SK-N-SH (cell line): Measurements from ENCODE around the gene ETHE1.

Source experiments
- GABPA ChIP-seq: IDR thresholded peaks from 2 replicates; pipeline ENCODE4 v1.4.0; 2012; ENCODE audit warnings: low read depth, mild to moderate bottlenecking
- POLR2AphosphoS5 ChIP-seq: IDR thresholded peaks from 2 replicates; pipeline ENCODE4 v1.6.1; 2012; ENCODE audit warnings: low read depth, low read length
- YY1 ChIP-seq: IDR thresholded peaks from 2 replicates; pipeline ENCODE4 v1.4.0; 2012; ENCODE audit warnings: low read depth, mild to moderate bottlenecking
- TF ChIP-seq, protein P1 (sequence below): fragments of 200-600 bp; sonication (generic); IDR thresholded peaks from 2 replicates; pipeline ENCODE4 v1.6.1; 2017; ENCODE audit warnings: antibody characterized with exemption, mild to moderate bottlenecking, moderate library complexity
- TF ChIP-seq, protein P2 (sequence below): IDR thresholded peaks from 2 replicates; pipeline ENCODE4 v1.4.0; 2012; ENCODE audit warnings: low read depth

DNA sequence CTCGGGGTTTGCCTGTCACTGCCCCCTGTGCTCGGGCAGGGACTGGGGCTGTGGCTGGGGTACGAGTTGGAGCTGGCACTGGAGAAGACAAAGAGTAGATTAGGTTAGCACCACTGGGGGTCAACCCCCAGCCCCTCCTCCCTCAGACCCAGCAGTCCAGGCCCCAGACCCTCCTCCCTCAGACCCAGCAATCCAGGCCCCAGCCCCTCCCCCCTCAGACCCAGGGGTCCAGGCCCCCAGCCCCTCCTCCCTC lies 25.1 kb upstream of the ETHE1 start:
- TF ChIP-seq YY1 (no peak), GABPA (no peak), POLR2AphosphoS5 (no peak)
- TF ChIP-seq, protein P1, sequence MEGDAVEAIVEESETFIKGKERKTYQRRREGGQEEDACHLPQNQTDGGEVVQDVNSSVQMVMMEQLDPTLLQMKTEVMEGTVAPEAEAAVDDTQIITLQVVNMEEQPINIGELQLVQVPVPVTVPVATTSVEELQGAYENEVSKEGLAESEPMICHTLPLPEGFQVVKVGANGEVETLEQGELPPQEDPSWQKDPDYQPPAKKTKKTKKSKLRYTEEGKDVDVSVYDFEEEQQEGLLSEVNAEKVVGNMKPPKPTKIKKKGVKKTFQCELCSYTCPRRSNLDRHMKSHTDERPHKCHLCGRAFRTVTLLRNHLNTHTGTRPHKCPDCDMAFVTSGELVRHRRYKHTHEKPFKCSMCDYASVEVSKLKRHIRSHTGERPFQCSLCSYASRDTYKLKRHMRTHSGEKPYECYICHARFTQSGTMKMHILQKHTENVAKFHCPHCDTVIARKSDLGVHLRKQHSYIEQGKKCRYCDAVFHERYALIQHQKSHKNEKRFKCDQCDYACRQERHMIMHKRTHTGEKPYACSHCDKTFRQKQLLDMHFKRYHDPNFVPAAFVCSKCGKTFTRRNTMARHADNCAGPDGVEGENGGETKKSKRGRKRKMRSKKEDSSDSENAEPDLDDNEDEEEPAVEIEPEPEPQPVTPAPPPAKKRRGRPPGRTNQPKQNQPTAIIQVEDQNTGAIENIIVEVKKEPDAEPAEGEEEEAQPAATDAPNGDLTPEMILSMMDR, result no peak
- TF ChIP-seq, protein P2, sequence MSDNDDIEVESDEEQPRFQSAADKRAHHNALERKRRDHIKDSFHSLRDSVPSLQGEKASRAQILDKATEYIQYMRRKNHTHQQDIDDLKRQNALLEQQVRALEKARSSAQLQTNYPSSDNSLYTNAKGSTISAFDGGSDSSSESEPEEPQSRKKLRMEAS, result no peak
